Fibroblast of lung (primary cell): Measurements from ENCODE around the gene ZNF605. TPM values are rescaled to one million over a fixed set of nuclear protein-coding genes. Genes with fewer than 3 reads are reported as not detected.

Source experiments
- DNase-seq, 2 donors: peaks; one replicate each; pipeline versions ENCODE4 v3.0.0 to v3.0.0-alpha.2; 2010; ENCODE audit warnings: low read depth in 2 of 2
- H2AFZ ChIP-seq: 2 replicates; pipeline ENCODE4 v1.5.1; 2012; ENCODE audit warnings: low read length, control low read depth, inconsistent platforms
- H3K27ac ChIP-seq: 2 replicates; pipeline ENCODE4 v1.5.1; 2011; ENCODE audit warnings: low read length, control low read depth; ENCODE audit not compliant: insufficient read depth
- H3K27me3 ChIP-seq: 2 replicates; pipeline ENCODE4 v1.5.1; 2011; ENCODE audit warnings: mild to moderate bottlenecking, low read length; ENCODE audit not compliant: control insufficient read depth, insufficient read depth
- H3K36me3 ChIP-seq: 2 replicates; pipeline ENCODE4 v1.5.1; 2011; ENCODE audit warnings: low read length; ENCODE audit not compliant: control insufficient read depth, insufficient read depth
- H3K4me1 ChIP-seq: 2 replicates; pipeline ENCODE4 v1.5.1; 2011; ENCODE audit warnings: low read length; ENCODE audit not compliant: control insufficient read depth, insufficient read depth; ENCODE audit errors: extremely low read depth
- H3K4me2 ChIP-seq: 2 replicates; pipeline ENCODE4 v1.5.1; 2011; ENCODE audit warnings: low read length, control low read depth; ENCODE audit not compliant: insufficient read depth; ENCODE audit errors: extremely low read depth
- H3K4me3 ChIP-seq, 4 experiments: fragments of 200-600 bp in 1 of 4; sonication (generic) in 1 of 4; replicated peaks in 1 of 4; 2 replicates each; pipeline ENCODE4 v1.5.1; 2011 to 2016; ENCODE audit warnings: low read length in 4 of 4, low read depth in 3 of 4, mild to moderate bottlenecking in 3 of 4, control low read depth in 2 of 4, inconsistent platforms in 1 of 4, mixed read lengths in 1 of 4; ENCODE audit not compliant: insufficient read depth in 1 of 4; ENCODE audit errors: control extremely low read depth in 1 of 4
- H3K79me2 ChIP-seq: 2 replicates; pipeline ENCODE4 v1.5.1; 2012; ENCODE audit warnings: mild to moderate bottlenecking, low read length, inconsistent platforms; ENCODE audit not compliant: control insufficient read depth, insufficient read depth
- H3K9ac ChIP-seq: 2 replicates; pipeline ENCODE4 v1.5.1; 2011; ENCODE audit warnings: mild to moderate bottlenecking, low read length, control low read depth; ENCODE audit not compliant: insufficient read depth
- H3K9me3 ChIP-seq: 2 replicates; pipeline ENCODE4 v1.5.1; 2012; ENCODE audit warnings: low read depth, low read length; ENCODE audit not compliant: control insufficient read depth, insufficient read depth
- H4K20me1 ChIP-seq: 2 replicates; pipeline ENCODE4 v1.5.1; 2011; ENCODE audit warnings: low read length; ENCODE audit not compliant: control insufficient read depth, insufficient read depth; ENCODE audit errors: extremely low read depth
- EZH2 ChIP-seq: IDR thresholded peaks from 2 replicates; pipeline ENCODE4 v1.5.1; 2012; ENCODE audit warnings: low read length, control low read depth, mild to moderate bottlenecking; ENCODE audit errors: missing control alignments
- polyA minus RNA-seq: library from RNA; depleted of rRNA, polyadenylated mRNA; stranded (reverse); fragments of >200 nt; gene quantifications from 2 replicates; pipeline ENCODE4 v1.2.3, GENCODE V29; 2011; ENCODE audit warnings: low replicate concordance
- polyA plus RNA-seq, 2 donors: library from polyadenylated mRNA; depleted of rRNA in 1 of 2; stranded (reverse) in 1 of 2; unstranded in 1 of 2; fragments of >200 nt; gene quantifications; 2 replicates each; pipeline ENCODE4 v1.2.1, GENCODE V29; 2011 to 2012; ENCODE audit warnings: missing spikeins in 1 of 2
- total RNA-seq: library from RNA; depleted of rRNA; stranded (reverse); fragments of >200 nt; gene quantifications from 2 replicates; pipeline ENCODE4 v1.2.1, GENCODE V29; 2014
- TF ChIP-seq, protein P1 (sequence below), 2 donors: IDR thresholded peaks in 1 of 2; conservative IDR thresholded peaks in 1 of 2; 1 replicate in 1 of 2; 2 replicates in 1 of 2; pipeline ENCODE4 v1.5.1; 2011 to 2012; ENCODE audit warnings: low read length in 2 of 2, control low read depth in 1 of 2, inconsistent platforms in 1 of 2, low read depth in 1 of 2, mild to moderate bottlenecking in 1 of 2

The ZNF605 gene
- 9.2 and 15.2 TPM in 2 replicates for total RNA-seq
- 6.4 and 9.7 TPM in 2 replicates for polyA plus RNA-seq
- 3.4 and 5.0 TPM in 2 replicates for polyA plus RNA-seq (2012)
- 0.48 and 0.75 TPM in 2 replicates for polyA minus RNA-seq

DNA sequence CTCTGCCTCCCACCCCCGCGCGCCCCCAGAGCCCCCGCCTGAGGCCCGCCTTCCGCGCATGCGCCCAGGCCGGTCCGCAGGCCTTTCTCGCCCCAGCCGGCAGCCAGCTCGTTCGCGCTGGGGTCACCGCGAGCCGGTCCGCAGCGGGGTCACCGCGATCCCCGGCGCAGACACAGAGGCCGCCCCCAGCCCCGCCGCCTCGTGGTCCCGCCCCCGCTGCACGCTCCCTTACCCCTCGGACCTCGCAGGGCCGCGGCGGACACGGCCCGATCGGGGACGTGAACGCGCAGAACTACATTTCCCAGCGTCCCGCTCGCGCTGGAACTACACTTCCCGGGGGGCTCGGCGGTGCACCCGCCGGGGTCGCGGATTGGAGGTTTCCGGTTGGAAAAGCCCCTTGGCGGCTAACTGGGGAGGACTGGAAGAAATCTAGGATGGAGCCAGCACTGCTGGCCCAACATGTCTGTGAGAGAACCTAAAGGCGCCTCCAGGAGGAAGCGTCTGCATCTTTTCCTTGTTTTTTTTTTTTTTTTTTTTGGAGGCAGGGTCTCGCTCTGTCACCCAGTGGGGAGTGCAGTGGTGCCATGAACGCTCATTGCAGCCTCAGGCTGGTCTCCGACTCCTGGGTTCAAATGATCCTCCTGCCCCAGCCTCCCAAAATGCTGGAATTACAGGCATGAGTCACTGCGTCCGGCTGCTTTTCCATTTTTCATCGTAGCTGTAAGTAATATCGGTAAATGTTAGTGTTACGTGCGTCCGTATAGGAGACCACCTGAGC is at the start of gene ZNF605:
Gene ZNF605 (minus strand): TSS at position 296 of the 778 bp plus-strand sequence. CDS start 10,671 bp downstream, outside the sequence.
- H3K4me3 ChIP-seq = peak within 1 kb of the TSS; percentile 71 to 97 (median 91)
- H3K27ac ChIP-seq = peak within 1 kb of the TSS; percentile 72
- peak; percentile 90 to 91 for DNase-seq
- no peak for TF ChIP-seq EZH2
- TF ChIP-seq, protein P1, sequence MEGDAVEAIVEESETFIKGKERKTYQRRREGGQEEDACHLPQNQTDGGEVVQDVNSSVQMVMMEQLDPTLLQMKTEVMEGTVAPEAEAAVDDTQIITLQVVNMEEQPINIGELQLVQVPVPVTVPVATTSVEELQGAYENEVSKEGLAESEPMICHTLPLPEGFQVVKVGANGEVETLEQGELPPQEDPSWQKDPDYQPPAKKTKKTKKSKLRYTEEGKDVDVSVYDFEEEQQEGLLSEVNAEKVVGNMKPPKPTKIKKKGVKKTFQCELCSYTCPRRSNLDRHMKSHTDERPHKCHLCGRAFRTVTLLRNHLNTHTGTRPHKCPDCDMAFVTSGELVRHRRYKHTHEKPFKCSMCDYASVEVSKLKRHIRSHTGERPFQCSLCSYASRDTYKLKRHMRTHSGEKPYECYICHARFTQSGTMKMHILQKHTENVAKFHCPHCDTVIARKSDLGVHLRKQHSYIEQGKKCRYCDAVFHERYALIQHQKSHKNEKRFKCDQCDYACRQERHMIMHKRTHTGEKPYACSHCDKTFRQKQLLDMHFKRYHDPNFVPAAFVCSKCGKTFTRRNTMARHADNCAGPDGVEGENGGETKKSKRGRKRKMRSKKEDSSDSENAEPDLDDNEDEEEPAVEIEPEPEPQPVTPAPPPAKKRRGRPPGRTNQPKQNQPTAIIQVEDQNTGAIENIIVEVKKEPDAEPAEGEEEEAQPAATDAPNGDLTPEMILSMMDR (conservative IDR thresholded peaks at IDR 0.05 in 1 of 2, IDR thresholded peaks at IDR 0.05 in 1 of 2; ENCODE audit: low read depth in 1 of 2, low read length in 2 of 2) = no peak
- peak within 1 kb of the TSS; percentile 92 for H3K4me2 ChIP-seq
- no peaks in the 10 kb centered on the region for H3K27me3 ChIP-seq
- peak within 1 kb of the TSS; percentile 99 for H2AFZ ChIP-seq
- H3K9me3 ChIP-seq = peaks cover 7% of the 10 kb centered on the region
- H3K9ac ChIP-seq = peak within 1 kb of the TSS; percentile 75
- no peaks in the 10 kb centered on the region for H4K20me1 ChIP-seq
- no peaks in the 10 kb centered on the region for H3K4me1 ChIP-seq
- H3K79me2 ChIP-seq = peaks cover 32% of the 10 kb centered on the region
- H3K36me3 ChIP-seq = no peaks in the 10 kb centered on the region

DNA sequence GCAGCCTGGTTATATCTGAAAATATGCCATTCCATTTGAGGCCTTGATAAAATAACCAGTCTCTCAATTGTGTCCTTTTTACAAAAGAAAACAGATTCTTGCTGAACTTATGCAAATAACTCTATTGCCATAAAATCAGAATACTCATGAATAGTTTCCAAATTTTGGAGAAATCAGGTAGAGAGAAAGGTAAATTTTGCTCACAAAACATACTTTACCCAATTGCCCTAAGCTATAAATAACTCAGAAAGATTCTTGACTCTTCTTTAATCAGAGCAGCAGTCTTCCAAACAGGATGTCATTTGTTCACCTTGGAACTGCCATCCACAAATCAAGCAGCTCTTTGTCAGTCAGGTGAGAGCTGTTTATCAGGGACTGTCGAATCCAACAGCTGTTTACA is 42.6 kb upstream of the ZNF605 start:
- no peak for TF ChIP-seq EZH2
- TF ChIP-seq, protein P1 (conservative IDR thresholded peaks at IDR 0.05 in 1 of 2, IDR thresholded peaks at IDR 0.05 in 1 of 2; ENCODE audit: low read depth in 1 of 2, low read length in 2 of 2) = no peak

DNA sequence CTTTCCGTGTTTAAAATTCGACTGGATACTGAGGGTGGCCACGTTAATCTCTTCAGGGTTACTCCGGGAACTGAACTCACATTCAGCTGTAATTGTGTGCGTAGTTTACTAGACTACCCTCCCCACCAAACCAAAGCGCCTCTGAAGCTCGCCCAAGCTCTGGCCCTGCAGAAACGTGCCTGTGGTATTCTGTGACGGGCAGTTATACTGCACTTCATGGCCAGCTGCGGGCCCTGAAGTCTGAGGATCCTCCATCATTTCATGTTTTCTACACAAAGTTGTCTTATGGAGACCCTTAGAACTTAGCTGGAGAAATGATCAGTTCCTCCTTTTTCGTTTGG is 30.7 kb upstream of the ZNF605 start:
- Histone ChIP-seq H3K36me3 (no peaks in the 10 kb centered on the region), H3K4me2 (peak overlapping the region; percentile 69), H3K4me1 (peaks cover 3% of the 10 kb centered on the region), H4K20me1 (no peaks in the 10 kb centered on the region), H3K9ac (peak overlapping the region; percentile 88), H3K9me3 (no peaks in the 10 kb centered on the region), H3K4me3 (peak overlapping the region; percentile 80 to 98 (median 96)), H2AFZ (peak overlapping the region; percentile 98), H3K27me3 (no peaks in the 10 kb centered on the region), H3K79me2 (peaks cover 29% of the 10 kb centered on the region), H3K27ac (peak overlapping the region; percentile 90)
- peak in 1 of 2 donors; percentile 31 for DNase-seq
- no peak for TF ChIP-seq EZH2
- TF ChIP-seq, protein P1 (conservative IDR thresholded peaks at IDR 0.05 in 1 of 2, IDR thresholded peaks at IDR 0.05 in 1 of 2; ENCODE audit: low read depth in 1 of 2, low read length in 2 of 2) = no peak

More for the DNA sequence above, 42.6 kb upstream of the ZNF605 start:
- Histone ChIP-seq H3K4me3 (no peak overlapping the region), H3K79me2 (peaks cover 6% of the 10 kb centered on the region), H3K36me3 (no peaks in the 10 kb centered on the region), H3K4me1 (no peaks in the 10 kb centered on the region), H4K20me1 (no peaks in the 10 kb centered on the region), H3K27ac (no peak overlapping the region), H3K4me2 (no peak overlapping the region), H3K27me3 (no peaks in the 10 kb centered on the region), H3K9me3 (no peaks in the 10 kb centered on the region), H2AFZ (no peak overlapping the region), H3K9ac (no peak overlapping the region)
- DNase-seq = no peak
